GM19438 (cell line): ENCODE results near the gene THRB.

Experiments
- ATAC-seq: cut with Tn5 transposase; IDR thresholded peaks from one replicate; pipeline ENCODE4 v1.9.1; 2021; ENCODE audit warnings: low read depth; ENCODE audit not compliant: unreplicated experiment

Gene THRB

DNA sequence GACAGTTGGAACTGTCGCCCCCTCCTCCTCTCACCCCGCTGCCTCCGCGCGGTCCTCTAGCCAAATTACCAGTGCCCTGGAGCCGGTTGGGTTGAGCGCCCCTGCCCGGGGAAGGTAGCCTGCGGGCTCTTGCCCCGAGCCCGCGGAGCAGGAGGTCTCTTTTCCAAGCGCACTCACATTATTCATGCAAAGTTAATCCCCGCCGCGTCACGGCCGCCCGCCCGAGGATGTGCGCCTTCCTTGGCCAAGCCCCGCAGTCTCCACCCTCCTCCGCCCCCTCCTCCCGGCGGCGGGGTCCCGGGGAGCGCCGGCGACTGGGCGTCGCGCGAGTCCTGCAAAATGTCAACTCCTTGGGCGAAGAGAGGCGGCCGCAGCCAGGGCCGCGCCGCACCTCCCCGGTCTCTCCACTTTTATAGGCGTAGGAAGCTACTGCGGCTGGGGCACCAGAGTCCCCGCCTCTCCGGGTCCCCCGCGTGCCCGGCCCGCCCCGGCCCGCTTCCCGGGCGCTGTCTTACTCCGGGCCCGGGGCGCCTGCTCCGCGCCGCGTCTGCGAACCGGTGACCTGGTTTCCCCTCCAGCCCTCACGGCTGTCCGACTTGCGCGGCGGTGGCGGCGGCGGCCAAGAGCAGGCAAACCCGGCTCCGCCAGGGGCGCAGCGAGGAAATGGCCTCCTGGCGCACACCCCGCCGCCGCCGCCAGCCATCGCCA, at the start of gene THRB:
Gene THRB (minus strand): TSS at position 233 of the 708 bp plus-strand sequence.
- no peak for ATAC-seq

DNA sequence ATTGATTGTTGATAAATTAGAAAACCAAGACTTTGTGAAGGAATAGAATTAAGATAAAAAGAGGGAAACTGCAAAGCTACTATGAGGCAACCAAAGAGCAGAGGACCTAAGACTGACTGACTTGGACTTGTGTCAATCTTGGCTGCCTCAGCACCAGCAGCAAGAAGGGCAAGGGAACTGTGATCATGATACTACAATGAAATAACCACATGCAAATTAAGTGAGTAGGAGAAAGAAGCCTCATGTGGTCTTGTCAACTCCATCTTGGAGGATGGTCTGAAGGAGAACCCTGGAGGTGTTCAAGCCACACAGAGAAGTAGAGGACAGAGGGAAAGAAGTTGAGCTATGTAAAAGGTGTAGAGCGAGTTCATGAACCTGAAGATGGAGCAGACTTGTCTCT, 47.3 kb upstream of the THRB start:
- no peak for ATAC-seq

DNA sequence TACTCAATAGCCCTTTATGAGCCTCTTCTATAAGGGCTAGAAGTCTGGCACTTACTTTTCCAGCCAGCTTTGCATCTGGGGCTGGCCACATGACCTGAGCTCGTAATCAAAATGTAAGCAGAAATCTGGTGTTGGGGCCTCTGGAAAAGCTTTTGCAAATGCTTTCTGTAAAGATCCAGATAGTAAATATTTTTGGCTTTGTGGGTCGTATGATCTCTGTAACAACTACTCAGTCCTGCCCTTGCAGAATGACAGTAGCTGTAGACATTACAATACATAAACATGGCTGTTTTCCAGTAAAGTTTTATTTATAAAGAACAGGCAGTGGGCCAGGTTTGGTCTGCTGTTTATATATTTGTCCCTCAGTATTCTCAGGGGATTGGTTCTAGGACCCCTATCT, 46.2 kb upstream of the THRB start:
- no peak for ATAC-seq

- no peak for ATAC-seq
Observed at GRCh38 chr3:24539699-24540098, 45.0 kb upstream of the THRB start.

- no peak for ATAC-seq
Observed at GRCh38 chr3:24538891-24539290, 44.2 kb upstream of the THRB start.

DNA sequence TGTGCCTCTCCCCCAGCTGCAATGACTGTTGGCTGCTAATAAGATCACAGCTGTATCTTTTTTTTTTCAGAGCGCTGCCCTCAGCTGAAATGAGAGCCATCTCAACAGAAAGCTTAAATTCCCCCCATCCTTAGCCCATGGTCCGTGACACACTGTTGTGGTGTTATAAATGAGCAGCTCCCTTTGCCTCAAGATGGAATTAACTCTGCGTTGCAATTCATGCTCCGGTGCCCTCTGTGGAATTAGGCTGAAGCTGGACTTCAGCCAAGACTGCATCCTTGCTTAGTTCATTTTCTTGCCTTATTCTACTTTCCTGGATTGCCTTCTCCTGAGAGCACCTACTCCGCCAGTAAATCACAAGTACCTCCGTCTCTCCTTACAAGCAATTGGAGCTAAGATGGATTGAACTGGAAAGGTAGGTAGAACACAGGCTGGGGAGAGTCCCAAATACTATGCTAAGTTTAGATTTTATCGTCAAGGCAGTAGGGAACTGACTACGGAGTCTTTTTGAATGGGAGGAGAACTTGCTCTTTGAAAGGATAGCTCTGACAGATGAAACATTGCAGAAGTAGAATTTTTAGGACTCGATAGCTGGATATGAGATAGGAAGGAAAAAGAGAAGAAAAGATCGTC, 39.0 kb upstream of the THRB start:
- ATAC-seq: no peak

DNA sequence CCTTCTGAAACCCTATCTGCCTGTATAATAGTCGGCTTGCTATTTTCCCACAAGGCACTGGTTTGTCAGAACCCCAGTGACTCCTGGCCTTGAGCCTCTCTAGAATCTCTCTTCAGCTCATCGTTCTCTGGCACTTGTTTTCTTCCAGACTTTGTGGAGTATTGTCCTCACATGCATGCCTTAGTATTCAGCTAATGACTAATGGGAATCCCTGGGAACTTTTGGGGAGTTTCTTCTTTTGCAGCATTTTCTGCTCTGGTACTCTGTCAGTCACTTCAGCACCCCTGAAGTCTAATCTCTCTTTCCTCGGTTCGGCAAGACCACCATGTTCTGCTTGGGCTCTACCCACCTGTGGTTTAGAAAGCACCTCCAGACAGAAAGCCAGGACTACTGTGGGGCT, 35.8 kb upstream of the THRB start:
- no peak for ATAC-seq

GRCh38 chr3:24529210-24529609, 34.6 kb upstream of the THRB start:
- no peak for ATAC-seq

- ATAC-seq: no peak
Observed at GRCh38 chr3:24526640-24527212, 32.1 kb upstream of the THRB start.

DNA sequence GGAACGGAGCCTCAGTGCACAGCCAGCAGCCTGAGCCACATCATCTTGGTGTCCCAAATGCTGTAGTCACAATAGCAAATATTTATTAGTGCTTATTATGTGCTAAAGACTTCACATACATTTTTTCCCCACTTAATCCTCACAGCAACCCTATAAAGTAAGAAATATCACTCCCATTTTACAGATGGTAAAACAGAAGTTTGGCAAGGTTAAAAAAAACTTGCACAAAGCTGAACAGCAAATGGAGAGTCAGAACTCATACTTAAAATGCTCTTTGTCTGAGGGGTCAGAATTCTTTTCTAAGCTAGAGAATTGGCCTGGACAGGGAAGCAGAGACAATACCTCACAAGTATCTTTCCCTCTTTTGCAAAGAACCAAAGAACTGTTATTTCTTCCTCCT, 30.9 kb upstream of the THRB start:
- no peak for ATAC-seq

DNA sequence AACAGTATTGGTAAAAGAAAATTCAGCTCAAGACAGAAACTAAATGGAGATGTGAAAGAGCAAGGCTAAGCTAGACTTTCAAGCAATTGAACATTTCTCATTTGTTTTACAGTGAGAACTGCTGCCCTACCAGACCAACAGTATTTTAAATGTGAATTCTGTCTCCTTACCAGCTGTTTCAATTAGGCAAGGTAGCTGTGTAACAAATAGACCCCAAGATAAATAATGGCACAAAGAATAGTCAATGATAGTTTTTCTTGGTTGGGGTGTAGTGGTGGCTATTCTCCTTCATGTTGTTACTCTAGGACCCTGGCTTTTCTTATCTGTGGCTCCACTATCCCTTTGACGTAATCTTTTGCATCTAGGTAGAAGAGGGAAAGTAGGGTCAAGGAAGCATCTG, 30.4 kb upstream of the THRB start:
- no peak for ATAC-seq

DNA sequence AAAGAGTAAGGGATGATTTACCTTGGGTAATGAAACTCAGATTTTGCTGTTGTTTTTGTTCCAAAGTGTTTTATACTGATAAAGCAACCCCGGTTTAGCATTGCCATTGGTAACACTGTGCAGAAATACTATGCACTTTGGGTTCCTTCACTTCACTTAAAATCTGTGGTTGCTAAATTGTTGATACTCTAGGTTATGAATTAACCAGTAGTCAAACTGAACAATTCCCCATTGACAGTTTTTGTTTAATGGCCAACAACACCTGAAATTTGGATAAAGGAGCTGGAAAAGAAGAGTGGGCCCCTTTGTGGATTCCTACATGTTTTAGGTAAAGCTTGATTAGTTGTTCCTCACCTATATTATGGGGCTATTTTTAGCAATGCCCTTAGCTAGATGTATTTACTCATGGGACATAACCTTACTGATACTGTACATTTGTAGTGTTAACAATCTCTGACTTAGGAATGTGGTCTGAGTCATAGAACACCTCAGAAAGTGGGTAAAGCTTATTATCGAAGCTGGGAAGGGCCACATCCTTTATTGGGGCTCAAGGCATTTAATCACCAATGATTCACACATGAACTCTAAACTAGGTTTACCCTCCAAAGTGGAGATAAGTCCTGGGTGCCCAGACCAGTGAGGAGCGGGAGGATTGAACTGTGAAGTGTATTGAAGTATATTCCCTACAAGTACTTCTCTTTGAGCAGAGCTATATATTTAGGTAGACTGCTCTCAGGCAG, 29.5 kb upstream of the THRB start:
- no peak for ATAC-seq

GRCh38 chr3:24523215-24523614, 28.6 kb upstream of the THRB start:
- no peak for ATAC-seq

DNA sequence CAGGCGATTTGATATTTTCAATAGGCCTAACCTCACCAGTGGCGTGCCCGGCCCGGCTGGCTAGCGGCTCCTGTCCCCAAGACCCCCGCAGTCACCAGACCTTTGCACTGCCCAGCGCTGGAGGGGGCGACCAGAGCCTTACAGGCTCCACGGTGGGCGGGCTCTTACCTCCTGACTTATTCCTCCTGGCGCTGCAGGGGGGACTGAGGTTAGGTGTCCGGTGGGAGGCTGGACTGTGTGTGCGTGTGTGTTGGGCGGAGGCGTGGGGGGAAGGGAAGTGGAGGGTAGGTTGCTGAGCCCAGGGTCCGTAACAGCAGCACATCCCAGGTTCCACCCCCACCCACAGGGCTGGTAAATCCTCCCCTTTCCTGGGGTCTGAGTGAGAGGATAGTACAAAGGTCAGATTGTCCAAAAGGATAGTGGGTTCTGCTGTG, 27.5 kb upstream of the THRB start:
- no peak for ATAC-seq

- no peak for ATAC-seq
Observed at GRCh38 chr3:24521420-24522145, 26.9 kb upstream of the THRB start.

DNA sequence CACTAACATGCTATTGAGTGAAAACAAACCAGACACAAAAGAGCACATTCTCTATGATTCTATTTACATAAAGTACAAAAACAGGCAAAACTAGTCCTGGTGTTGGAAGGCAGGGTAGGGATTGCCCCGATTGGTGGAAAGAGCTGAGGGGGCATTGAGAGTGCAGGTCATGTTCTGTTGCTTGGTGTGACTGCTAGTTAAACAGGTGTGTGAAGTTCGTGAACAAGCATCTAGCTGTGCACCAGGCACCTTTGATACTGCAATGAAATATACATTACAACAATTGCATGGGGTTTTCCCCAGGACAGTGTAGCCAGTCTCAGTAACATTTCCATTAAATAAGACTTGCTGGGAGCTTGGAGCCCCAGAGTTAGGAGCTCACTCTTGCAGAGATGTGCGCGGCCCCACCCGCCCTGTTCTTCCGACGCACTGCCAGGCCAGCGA, 26.3 kb upstream of the THRB start:
- no peak for ATAC-seq

DNA sequence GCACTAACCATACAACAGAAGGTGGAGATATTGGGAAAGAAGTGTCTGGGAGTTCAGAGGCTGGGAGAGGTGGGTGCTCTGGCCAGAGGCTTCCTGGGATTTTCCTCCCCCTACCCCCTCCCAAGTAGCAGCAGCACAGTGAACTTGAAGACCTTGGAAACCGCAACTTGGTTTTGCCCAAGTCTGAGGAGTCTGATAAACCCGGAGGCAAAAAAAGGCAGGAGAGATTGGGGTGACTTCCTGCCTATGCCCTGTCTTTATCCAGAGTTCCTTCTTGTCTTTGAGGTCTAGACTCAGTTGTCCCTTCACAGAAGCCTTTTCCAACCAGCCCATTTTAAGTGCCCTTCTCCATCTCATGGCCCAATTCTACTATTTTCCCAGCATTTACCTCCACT, 25.4 kb upstream of the THRB start:
- ATAC-seq: no peak

- ATAC-seq: no peak
Observed at GRCh38 chr3:24519368-24520100, 24.9 kb upstream of the THRB start.

DNA sequence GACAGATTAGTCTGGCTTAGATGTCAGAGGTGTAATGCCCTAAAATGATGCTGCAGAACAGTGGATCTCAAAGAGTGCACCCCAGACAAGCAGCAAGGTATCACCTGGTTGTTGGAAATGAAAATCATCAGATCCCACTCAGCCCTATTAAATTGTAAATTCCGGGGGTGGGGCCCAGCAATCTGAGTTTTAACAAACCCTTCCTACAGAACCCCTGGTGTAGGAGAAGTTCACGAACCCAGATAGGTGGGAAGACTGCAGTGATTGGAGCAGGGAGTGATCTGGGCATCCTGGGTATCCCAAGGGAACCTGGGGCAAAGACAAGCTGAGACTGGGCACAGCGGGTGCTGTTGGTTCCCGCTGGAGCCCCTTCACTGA, 24.3 kb upstream of the THRB start:
- no peak for ATAC-seq

DNA sequence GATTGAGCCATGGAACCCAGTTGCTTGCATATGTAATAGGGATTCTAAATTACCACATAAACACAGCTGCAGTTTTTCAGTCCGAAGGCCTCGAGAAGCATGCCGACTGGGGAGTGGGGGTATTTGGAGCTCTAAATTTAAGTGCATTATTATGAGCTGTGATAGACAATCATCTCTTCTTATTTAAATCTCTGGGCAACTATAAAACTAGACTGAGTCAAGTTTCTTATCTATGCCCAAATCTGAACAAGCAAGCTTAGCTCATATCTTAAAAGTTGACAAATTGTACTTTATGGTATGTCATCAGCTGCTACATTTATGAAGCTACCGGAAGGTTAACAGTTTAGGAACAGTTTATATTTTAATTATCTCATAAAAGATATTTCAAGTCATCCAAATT, 19.5 kb upstream of the THRB start:
- no peak for ATAC-seq
